ENCODE results near the gene GIMAP8. TPM values are rescaled to one million over a fixed set of nuclear protein-coding genes. Genes with fewer than 3 reads are reported as not detected.
A peak's percentile ranks its signal among the peaks of the same experiment; 100 is the strongest.

The GIMAP8 gene
- total RNA-seq, 8 experiments from 2014 or later = 0.05 to 0.47 (median 0.14) TPM; not detected in 3

DNA sequence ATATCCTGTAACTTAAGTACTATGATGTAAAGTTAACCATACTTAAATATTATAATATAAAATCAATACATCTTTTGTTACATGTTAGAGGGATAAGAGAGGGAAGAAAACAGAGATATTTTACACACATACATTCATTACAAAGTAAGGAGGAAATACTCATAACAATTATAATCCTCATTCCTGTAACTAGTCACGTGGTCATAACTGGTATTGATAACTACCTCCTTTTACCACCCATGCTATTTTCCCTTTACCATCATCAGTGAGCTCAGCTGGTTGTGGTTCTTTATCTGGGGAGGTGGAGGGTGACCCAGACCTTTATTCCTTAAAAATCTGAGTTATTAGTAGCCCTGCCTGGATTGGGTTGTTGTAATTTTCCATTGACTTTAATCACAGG, 8.3 kb downstream of the GIMAP8 start:
- Histone ChIP-seq H3K27ac (no peak overlapping the region), H3K4me1 (replicated peaks in 1 of 2) (no peaks in the 10 kb centered on the region), H3K4me3 (no peak overlapping the region)
- in situ Hi-C loops (cut with MboI; ENCODE audit: low pct_unique_long_range_greater_than_20kb in 2 of 9, low sequenced_read_pairs in 9 of 9, unreplicated experiment in 9 of 9) = no loop called here
- no peak for ATAC-seq (replicated peaks in 6 of 8)
- 0 to 83% (median 27%) methylated on average over 1 of the region's 1 CpG; no CpG with 5 or more reads in 2 of the 10 experiments for WGBS, 10 experiments

DNA sequence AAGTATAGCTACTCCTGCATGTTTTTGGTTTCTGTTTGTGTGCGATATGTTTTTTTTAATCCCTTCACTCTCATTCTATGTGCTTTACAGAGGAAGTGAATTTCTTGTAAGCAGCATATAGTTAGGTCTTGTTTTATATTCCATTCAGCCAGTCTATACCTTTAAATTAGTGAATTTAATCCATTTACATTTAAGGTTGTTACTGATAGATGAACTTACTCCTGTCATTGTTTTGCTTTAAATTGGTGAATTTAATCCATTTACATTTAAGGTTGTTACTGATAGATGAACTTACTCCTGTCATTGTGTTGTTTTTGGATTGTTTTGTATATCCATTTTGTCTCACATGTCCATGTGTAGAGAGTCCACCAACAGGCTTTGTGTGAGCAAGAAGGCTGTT, 11.1 kb downstream of the GIMAP8 start:
- in situ Hi-C loops (cut with MboI; ENCODE audit: low pct_unique_long_range_greater_than_20kb in 2 of 9, low sequenced_read_pairs in 9 of 9, unreplicated experiment in 9 of 9) = no loop called here
- no peak for ATAC-seq (replicated peaks in 6 of 8)
- 0 to 92% (median 73%) methylated on average over 1 of the region's 1 CpG; no CpG with 5 or more reads in 3 of the 10 experiments for WGBS, 10 experiments
- Histone ChIP-seq H3K4me1 (replicated peaks in 1 of 2) (no peaks in the 10 kb centered on the region), H3K4me3 (no peak overlapping the region), H3K27ac (no peak overlapping the region)

DNA sequence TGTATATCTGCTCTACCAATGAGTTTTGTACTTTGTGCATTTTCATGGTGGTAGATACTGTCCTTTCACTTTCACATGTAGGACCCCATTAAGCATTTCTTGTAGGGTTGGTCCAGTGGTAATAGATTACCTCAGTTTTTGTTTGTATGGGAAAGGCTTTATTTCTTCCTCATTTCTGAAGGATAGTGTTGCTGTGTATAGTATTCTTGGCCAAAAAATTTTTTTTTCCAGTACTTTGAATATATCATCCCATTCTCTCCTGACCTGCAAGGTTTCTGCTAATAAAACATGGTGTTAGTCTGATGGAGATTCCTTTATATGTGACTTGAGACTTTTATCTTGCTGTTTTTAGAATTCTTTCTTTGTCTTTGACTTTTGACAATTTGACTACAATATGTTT, 12.0 kb downstream of the GIMAP8 start:
- no peaks in the 10 kb centered on the region for H3K4me1 ChIP-seq (replicated peaks in 1 of 2)
- in situ Hi-C loops (cut with MboI; ENCODE audit: low pct_unique_long_range_greater_than_20kb in 2 of 9, low sequenced_read_pairs in 9 of 9, unreplicated experiment in 9 of 9) = no loop called here
- no peak overlapping the region for H3K4me3 ChIP-seq
- no peak overlapping the region for H3K27ac ChIP-seq
- ATAC-seq (replicated peaks in 6 of 8) = no peak

DNA sequence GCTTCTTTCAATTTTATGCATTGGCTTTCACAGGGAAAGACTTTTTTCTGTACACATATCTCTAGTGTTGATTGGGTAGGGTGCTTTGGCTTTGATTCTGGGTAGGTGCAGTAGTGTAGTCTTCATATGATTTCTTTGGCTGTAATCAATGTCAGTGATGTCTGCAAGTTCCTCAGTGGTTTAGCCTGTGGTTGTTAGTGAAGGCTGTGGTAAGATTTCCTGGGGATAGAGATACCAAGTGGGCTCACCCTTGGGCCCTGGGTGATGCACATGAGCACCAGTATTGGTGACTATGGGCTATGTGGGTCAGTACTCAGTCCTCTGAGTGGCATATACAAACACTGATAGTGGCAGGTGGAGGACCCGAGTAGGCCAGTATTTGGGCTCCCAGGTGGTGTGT, 13.0 kb downstream of the GIMAP8 start:
- WGBS, 10 experiments = 20 to 100% (median 67%) methylated on average over 1 of the region's 1 CpG; no CpG with 5 or more reads in 5 of the 10 experiments
- H3K4me3 ChIP-seq = no peak overlapping the region
- in situ Hi-C loops (cut with MboI; ENCODE audit: low pct_unique_long_range_greater_than_20kb in 2 of 9, low sequenced_read_pairs in 9 of 9, unreplicated experiment in 9 of 9) = no loop called here
- no peak overlapping the region for H3K27ac ChIP-seq
- no peak for ATAC-seq (replicated peaks in 6 of 8)
- no peaks in the 10 kb centered on the region for H3K4me1 ChIP-seq (replicated peaks in 1 of 2)

DNA sequence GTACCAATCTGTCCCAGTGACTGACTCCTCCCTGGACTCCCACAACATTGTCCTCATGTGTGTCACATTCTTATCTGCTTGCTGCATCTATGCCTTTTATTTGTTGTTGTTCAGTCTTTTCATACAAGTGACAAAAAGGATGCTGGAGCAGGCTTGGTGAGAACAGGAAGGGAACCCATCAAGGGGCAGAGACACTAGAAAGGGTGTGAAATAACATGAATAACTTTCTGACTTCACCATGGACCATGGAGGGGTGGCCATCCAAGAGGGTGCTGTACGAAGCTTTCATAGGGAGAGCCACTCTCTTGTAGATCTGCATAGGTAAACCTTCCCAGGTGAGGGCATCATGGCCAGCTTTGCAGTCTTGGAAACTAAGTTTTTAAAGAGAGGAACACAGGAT, 14.5 kb downstream of the GIMAP8 start:
- in situ Hi-C loops (cut with MboI; ENCODE audit: low pct_unique_long_range_greater_than_20kb in 2 of 9, low sequenced_read_pairs in 9 of 9, unreplicated experiment in 9 of 9) = no loop called here
- no peak overlapping the region for H3K27ac ChIP-seq
- H3K4me3 ChIP-seq = no peak overlapping the region
- H3K4me1 ChIP-seq (replicated peaks in 1 of 2) = no peaks in the 10 kb centered on the region
- ATAC-seq (replicated peaks in 6 of 8) = no peak
- 0 to 80% (median 28%) methylated on average over 1 of the region's 1 CpG; no CpG with 5 or more reads in 4 of the 10 experiments for WGBS, 10 experiments

DNA sequence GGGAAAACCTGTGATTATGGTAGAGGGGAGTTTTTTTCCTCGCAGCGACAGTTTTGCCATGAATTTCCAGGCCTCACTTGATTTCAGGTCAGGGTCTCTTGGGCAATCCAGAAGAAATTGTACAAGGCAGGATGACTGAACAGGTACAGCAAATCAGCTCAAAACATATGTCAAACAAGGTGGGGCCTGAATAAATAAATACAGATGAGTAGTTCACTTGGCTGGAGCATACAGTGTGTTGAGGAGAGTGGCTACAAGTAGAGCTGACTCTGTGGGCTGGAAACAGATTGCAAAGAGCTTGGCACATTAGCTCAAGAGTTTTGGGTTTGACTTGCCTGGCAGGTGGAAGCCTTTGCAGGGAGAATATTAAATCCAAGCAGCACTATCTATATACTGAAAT, 15.0 kb downstream of the GIMAP8 start:
- ATAC-seq (replicated peaks in 6 of 8) = no peak
- H3K4me3 ChIP-seq = no peak overlapping the region
- in situ Hi-C loops (cut with MboI; ENCODE audit: low pct_unique_long_range_greater_than_20kb in 2 of 9, low sequenced_read_pairs in 9 of 9, unreplicated experiment in 9 of 9) = no loop called here
- H3K4me1 ChIP-seq (replicated peaks in 1 of 2) = no peaks in the 10 kb centered on the region
- 63 to 100% (median 100%) methylated on average over 1 to 2 of the region's 2 CpGs; no CpG with 5 or more reads in 5 of the 10 experiments for WGBS, 10 experiments
- no peak overlapping the region for H3K27ac ChIP-seq

DNA sequence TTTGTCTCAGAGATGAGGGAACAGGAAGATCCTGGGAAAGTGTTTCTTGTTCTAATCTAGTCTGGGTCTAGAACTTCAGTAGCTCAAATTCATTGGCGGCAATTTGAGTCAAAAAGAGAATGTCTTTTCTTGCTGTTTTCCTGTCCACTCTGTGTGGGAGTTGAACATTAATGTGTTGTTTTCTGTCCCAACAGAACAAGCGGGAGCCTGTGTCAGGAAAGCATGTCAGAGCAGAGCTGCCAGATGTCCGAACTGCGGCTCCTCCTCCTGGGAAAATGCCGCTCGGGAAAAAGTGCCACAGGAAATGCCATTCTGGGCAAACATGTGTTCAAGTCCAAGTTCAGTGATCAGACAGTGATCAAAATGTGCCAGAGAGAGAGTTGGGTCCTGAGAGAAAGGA, 16.0 kb downstream of the GIMAP8 start:
- 0 to 86% (median 78%) methylated on average over 1 to 6 of the region's 6 CpGs; no CpG with 5 or more reads in 1 of the 10 experiments for WGBS, 10 experiments
- H3K27ac ChIP-seq = no peak overlapping the region
- in situ Hi-C loops (cut with MboI; ENCODE audit: low pct_unique_long_range_greater_than_20kb in 2 of 9, low sequenced_read_pairs in 9 of 9, unreplicated experiment in 9 of 9) = no loop called here
- ATAC-seq (replicated peaks in 6 of 8) = no peak
- H3K4me1 ChIP-seq (replicated peaks in 1 of 2) = no peaks in the 10 kb centered on the region
- H3K4me3 ChIP-seq = no peak overlapping the region

DNA sequence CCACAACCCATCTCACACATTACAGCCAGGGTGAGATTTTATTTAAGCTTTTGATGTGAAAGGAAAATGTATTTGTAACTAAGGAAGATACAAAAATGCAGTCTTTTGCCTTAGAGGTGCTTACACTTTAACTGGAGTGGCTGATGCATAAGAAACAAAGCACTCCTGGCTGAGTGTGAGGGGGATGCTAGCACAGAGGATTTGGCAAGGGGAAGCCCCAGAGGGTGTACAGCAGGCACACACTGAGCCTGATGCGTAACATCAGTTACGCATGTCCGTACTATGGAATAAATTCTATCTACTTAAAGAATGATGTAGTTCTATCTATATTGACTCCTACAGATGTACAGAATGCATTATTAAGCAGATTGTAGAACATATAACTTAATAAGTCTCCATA, 17.8 kb downstream of the GIMAP8 start:
- no peaks in the 10 kb centered on the region for H3K4me1 ChIP-seq (replicated peaks in 1 of 2)
- 40 to 100% (median 92%) methylated on average over 1 to 3 of the region's 3 CpGs; no CpG with 5 or more reads in 2 of the 10 experiments for WGBS, 10 experiments
- in situ Hi-C loops (cut with MboI; ENCODE audit: low pct_unique_long_range_greater_than_20kb in 2 of 9, low sequenced_read_pairs in 9 of 9, unreplicated experiment in 9 of 9) = no loop called here
- no peak for ATAC-seq (replicated peaks in 6 of 8)
- no peak overlapping the region for H3K4me3 ChIP-seq
- no peak overlapping the region for H3K27ac ChIP-seq

DNA sequence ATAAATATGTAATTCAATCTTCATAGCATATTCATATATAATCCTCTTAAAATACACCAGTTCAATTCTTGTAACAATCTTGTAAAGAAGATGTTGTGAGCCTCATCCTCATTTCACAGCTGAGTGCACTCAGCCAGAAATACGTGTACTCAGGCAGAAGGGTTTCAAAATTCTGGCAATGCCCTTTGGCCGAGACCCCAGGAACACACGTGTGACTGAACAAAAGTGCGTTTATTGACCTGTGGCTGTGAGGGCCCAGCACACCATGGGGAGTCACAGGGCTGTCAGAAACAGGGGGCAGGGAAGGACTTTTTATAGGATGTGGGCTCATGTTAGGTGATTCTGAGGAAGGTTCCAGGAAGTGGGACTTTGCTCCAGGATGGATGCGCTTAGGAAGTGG, 21.5 kb downstream of the GIMAP8 start:
- in situ Hi-C loops (cut with MboI; ENCODE audit: low pct_unique_long_range_greater_than_20kb in 2 of 9, low sequenced_read_pairs in 9 of 9, unreplicated experiment in 9 of 9) = no loop called here
- Histone ChIP-seq H3K4me3 (no peak overlapping the region), H3K4me1 (replicated peaks in 1 of 2) (no peaks in the 10 kb centered on the region), H3K27ac (no peak overlapping the region)
- WGBS, 10 experiments = 50 to 83% (median 60%) methylated on average over 1 to 4 of the region's 5 CpGs; no CpG with 5 or more reads in 3 of the 10 experiments
- no peak for ATAC-seq (replicated peaks in 6 of 8)

DNA sequence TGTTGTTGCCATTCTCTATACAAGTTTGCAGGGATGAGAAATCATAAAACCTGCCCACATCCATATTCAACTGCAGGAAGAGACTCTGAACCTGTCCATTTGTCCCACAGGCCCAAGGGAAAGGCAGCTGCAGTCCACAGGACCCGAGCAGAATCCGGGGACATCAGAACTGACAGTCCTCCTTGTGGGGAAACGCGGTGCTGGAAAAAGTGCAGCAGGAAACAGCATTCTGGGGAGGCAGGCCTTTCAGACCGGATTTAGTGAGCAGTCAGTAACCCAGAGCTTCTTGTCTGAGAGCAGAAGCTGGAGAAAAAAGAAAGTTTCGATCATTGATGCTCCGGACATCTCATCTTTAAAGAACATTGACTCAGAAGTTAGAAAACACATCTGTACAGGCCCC, 23.5 kb downstream of the GIMAP8 start:
- no peak for ATAC-seq (replicated peaks in 6 of 8)
- 33 to 92% (median 81%) methylated on average over 2 to 5 of the region's 7 CpGs; no CpG with 5 or more reads in 2 of the 10 experiments for WGBS, 10 experiments
- Histone ChIP-seq H3K4me3 (no peak overlapping the region), H3K4me1 (replicated peaks in 1 of 2) (no peaks in the 10 kb centered on the region), H3K27ac (no peak overlapping the region)
- in situ Hi-C loops (cut with MboI; ENCODE audit: low pct_unique_long_range_greater_than_20kb in 2 of 9, low sequenced_read_pairs in 9 of 9, unreplicated experiment in 9 of 9) = no loop called here

DNA sequence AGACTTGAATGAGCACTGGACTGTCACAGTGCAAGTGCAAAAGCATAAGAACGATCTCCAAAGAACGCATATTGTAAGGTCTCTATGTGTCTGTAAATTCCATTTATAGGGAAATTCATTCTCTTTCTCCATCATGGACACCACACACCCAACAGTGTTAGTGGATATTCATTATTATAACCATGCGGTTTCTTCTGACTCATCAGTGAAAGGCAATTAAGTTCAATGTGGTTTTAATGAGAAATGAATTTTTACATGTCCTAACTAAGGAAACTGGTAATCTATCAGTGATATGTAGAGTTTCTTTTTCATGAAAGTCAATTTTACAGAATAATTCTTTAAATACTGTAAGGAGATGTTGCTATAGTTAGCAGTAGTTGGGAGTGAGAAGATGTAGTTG, 25.9 kb downstream of the GIMAP8 start:
- in situ Hi-C loops (cut with MboI; ENCODE audit: low pct_unique_long_range_greater_than_20kb in 2 of 9, low sequenced_read_pairs in 9 of 9, unreplicated experiment in 9 of 9) = no loop called here
- Histone ChIP-seq H3K4me3 (no peak overlapping the region), H3K4me1 (replicated peaks in 1 of 2) (no peaks in the 10 kb centered on the region), H3K27ac (no peak overlapping the region)
- ATAC-seq (replicated peaks in 6 of 8) = peak in 1 of 8 experiments; percentile 19
- 0 to 100% (median 66%) methylated on average over 1 to 3 of the region's 3 CpGs; no CpG with 5 or more reads in 2 of the 10 experiments for WGBS, 10 experiments

DNA sequence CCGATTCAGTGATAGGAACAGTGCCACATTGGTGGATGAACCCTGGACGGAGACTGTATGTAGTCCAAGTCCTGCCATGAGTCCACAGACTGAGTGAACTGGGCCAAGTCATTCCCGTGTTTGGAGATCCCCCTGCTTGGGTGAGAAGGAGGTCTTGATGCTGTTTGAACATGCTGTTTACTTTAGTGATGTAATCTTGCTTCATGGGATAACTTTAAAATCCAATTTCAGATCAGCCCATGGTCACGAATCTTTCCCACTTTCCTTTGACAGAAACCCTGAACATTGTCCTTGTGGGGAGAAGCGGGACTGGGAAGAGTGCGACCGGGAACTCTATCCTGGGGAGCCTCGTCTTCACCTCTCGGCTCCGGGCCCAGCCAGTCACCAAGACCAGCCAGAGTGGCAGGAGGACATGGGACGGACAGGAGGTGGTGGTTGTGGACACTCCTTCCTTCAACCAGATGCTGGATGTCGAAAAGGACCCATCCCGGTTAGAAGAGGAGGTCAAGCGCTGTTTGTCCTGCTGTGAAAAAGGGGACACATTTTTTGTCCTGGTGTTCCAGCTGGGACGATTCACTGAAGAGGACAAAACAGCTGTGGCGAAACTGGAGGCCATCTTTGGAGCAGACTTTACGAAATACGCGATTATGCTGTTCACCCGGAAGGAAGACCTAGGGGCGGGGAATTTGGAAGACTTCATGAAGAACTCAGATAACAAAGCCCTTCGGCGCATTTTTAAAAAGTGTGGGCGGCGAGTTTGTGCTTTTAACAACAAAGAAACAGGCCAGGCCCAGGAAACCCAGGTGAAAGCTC, 26.6 kb downstream of the GIMAP8 start:
- WGBS, 10 experiments = 31 to 90% (median 81%) methylated on average over 4 to 23 of the region's 25 CpGs
- in situ Hi-C loops (cut with MboI; ENCODE audit: low pct_unique_long_range_greater_than_20kb in 2 of 9, low sequenced_read_pairs in 9 of 9, unreplicated experiment in 9 of 9) = no loop called here
- Histone ChIP-seq H3K4me1 (replicated peaks in 1 of 2) (no peaks in the 10 kb centered on the region), H3K4me3 (no peak overlapping the region), H3K27ac (no peak overlapping the region)
- no peak for ATAC-seq (replicated peaks in 6 of 8)

DNA sequence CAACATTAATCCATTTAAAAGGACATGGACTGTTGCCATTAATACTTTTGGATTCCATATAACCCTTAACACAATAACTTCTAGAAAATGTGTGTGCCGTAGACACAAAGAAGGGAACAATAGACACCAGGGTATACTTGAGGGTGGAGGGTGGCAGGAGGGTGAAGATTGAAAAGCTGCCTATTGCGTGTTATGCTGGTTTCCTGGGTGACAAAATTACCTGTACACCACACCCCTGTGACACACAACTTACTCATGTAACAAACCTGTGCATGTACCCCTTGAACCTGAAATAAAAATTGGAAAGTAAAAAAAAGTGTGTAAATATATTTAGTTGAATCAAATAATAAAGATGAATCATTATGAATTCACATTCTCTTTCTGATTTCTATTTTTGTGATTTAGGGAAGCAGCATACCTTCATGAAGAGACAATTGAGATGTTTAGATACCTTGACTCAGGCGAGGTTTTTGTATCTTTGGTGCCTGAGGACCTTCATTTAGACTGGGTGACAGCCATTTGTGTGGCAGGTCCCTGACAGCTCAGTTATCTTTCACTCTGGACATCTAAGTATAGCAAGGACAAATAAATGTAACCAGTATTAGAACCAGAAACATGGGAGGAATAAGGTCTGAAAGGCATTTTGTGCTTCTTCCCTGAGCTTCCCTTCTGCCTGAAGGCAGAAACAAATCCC, 28.7 kb downstream of the GIMAP8 start:
- in situ Hi-C loops (cut with MboI; ENCODE audit: low pct_unique_long_range_greater_than_20kb in 2 of 9, low sequenced_read_pairs in 9 of 9, unreplicated experiment in 9 of 9) = no loop called here
- H3K4me1 ChIP-seq (replicated peaks in 1 of 2) = no peaks in the 10 kb centered on the region
- WGBS, 10 experiments = 0 to 100% (median 57%) methylated on average over 1 to 3 of the region's 3 CpGs
- H3K4me3 ChIP-seq = no peak overlapping the region
- no peak for ATAC-seq (replicated peaks in 6 of 8)
- no peak overlapping the region for H3K27ac ChIP-seq
